GM19452 (cell line): ENCODE measurements around the gene AGPAT1.
"Not testable (repeated sequence)": the region's sequence is repeated elsewhere in the genome, so short reads cannot be mapped to it uniquely, and the experiment has no call there.

Experiments
- ATAC-seq: cut with Tn5 transposase; IDR thresholded peaks from one replicate; pipeline ENCODE4 v1.9.1; 2021; ENCODE audit not compliant: unreplicated experiment

AGPAT1 gene

DNA sequence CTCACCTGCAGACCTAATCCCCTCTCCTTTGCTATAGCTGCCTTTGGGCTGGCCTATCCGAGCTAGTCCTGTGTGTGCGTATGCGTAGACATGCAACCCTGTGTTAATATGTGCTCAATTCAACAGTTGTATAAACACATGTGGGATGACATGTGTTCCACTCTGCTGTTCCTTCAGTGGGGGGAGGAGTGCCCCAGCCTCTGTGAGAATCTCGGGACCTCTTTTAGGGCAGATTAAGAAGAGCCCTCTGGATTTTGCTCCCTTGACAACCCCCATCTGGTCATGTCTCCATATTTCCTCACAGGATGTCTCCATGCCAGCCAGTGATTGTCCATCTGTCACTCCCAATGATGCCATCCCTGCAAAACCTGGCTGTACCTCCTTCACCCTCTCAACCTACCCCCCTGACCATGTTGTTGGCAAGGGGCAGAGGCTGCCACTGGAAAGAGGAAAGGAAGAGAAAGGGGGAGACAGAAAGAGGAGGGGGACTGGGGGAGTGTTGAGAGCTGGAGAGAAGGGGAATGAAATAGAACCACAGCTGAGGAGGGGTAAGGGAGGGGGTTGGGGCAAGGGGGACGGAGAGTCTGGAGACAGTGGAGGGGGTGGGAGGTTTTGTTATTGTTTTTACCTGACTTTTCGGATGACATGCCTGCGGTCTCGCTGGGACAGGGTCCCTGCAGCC, 24.6 kb downstream of the AGPAT1 start:
- no peak for ATAC-seq

DNA sequence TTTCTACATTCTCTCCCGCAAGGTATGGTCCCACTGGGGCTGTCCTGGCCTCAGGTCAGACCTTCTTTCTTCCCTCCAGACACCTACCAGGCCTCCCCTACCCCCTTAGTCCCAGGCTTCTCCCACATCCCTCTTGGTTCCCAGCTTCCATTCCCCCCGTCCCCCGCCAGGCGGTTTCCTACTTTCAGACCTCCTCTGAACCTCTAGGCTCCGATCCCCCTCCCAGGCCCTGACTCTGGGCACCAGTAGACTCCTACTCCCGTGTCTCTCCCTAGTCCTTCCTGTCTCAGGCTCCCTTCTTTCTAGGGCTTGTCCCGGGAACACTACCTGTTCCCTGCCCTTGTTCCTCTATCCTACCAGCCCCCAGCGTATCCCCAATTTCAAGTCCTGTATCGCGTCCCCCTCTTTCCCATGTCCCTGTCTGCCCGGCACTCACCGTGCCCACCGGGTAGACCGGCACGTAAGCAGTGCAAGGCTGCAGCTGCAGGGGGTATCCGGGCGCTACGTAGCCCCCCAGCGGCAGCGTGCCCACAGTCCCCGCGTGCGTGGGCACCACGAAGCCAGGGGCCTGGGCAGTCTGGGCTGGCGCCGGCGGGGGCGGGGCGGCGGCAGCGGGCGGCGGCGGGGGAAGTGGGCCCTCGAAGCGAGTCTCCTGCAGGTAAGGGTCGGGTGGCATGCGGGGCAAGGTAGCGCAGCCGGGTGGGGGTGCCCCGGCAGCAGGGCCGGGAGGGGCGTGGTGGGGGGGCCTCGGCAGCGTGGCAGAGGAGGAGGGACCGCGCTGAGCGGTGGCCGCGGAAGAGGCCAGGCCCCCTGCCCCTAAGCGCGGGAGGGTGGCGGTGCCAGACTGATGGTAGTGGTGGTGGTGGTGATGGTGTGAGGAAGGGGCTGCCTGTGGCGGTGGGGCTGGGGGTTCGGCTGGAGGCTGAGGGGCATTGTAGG, 25.7 kb downstream of the AGPAT1 start:
- no peak for ATAC-seq

DNA sequence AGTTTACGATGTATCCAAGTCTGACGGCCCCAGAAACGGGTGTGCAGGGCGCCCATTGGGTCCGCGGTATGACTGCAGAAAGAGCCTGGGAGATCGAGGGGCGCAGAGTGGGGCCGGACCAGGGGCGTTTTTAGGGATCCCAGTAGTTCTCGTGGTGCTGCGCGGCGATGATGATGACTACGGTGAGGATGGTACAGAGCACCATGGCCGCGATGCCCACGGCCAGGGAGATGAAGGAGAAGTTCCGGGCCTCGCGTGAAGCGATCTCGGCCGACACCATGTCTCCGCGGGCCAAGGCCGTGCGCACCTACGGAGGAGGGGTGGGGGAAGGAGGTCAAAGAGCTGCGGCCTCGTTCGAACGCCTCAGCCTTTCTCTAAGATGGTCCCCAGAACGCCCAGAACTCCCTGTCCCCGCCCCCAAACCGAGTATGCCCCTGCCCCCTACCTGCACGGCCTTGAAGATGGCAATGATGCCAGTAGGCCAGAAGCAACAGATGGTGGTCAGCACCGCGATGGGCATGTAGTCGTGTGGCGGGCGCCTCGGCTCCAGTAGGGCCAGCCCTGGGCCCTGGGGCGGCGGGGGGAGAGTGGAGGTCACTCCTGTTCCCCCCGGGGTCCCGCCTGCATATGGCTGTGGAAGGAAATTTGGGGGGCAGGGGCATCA, 26.7 kb downstream of the AGPAT1 start:
- ATAC-seq = no peak

GRCh38 chr6:32148289-32149091, 27.4 kb downstream of the AGPAT1 start:
- no peak for ATAC-seq

DNA sequence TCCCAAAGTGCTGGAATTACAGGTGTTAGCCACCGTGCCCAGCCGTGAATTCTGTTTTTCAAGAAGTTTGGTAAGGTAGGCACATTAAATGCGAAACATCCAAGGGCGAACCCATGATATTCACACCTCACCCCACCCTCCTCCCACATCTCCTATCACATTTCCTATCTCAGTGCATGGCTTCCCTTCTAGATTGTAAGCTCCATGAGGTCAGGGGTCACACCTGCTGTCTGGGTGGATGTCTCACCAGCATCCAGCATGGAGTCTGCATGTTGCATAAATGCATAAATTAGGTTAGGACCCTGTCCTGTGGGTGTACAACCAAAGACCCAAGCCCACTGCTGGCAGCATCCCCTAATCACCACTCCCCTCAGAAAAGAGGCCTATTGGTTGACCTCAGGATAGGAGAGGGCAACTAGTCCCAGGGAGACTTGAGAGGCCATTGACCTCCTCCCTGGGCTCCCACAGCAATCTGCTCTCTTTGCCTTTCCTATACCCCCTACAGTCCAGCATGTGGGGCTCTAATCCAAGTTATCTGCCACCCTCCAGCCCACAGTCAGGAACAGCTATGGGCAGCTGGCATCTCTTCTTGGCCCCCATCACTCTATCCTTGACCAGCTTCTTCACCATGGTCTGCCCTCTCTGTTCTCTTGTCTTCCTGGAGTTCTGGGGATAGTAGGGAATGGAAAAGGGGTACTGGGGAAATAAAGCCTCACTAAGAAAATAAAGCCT, 28.3 kb downstream of the AGPAT1 start:
- no peak for ATAC-seq

GRCh38 chr6:32146687-32147086, 29.2 kb downstream of the AGPAT1 start:
- ATAC-seq = no peak

GRCh38 chr6:32146287-32146686, 29.6 kb downstream of the AGPAT1 start:
- ATAC-seq = no peak

- ATAC-seq = not testable (repeated sequence)
Measured at GRCh38 chr6:32144238-32144637, 31.6 kb downstream of the AGPAT1 start.

GRCh38 chr6:32140420-32141046, 35.4 kb downstream of the AGPAT1 start:
- no peak for ATAC-seq

- ATAC-seq = no peak
Measured at GRCh38 chr6:32139590-32139989, 36.3 kb downstream of the AGPAT1 start.

GRCh38 chr6:32137454-32137853, 38.4 kb downstream of the AGPAT1 start:
- ATAC-seq = no peak

DNA sequence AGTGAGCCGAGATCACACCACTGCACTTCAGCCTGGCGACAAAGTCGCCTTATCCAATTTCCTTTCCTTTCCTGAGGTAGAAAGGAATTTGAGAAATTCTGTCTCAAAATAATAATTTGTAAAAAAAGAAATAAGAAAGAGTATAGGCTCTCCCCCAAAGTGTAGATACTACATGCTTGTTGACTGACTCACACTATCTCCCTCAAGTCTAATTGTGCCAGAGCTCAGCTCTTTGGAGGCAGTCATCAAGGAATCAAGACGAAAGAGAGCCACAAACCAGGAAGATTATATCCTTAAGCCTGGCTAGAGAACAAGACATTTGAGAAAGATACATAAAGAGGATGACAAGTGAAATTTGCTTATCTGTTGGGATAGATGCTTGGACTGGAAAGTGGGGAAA, 42.1 kb downstream of the AGPAT1 start:
- no peak for ATAC-seq

- ATAC-seq = no peak
Measured at GRCh38 chr6:32132110-32132509, 43.8 kb downstream of the AGPAT1 start.

DNA sequence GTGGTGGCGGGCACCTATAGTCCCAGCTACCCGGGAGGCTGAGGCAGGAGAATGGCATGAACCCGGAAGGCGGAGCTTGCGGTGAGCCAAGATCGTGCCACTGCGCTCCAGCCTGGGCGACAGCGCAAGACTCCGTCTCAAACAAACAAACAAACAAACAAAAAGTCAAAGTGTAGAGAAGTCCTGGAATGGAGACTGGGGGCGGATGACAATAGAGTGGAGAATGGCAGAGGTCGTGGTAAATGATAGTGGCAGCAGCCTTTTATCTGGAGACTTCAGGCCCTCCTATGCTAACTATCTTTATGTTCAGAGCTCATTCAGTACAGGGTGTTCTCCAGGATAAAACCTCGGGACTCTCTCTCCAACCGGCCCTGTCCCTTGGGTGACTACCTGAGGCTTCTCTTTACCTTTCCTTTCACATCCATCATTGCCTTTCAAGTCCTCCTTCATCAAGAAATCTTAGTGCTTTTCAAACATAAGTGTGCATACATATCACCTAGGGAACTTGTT, 44.4 kb downstream of the AGPAT1 start:
- ATAC-seq = no peak

DNA sequence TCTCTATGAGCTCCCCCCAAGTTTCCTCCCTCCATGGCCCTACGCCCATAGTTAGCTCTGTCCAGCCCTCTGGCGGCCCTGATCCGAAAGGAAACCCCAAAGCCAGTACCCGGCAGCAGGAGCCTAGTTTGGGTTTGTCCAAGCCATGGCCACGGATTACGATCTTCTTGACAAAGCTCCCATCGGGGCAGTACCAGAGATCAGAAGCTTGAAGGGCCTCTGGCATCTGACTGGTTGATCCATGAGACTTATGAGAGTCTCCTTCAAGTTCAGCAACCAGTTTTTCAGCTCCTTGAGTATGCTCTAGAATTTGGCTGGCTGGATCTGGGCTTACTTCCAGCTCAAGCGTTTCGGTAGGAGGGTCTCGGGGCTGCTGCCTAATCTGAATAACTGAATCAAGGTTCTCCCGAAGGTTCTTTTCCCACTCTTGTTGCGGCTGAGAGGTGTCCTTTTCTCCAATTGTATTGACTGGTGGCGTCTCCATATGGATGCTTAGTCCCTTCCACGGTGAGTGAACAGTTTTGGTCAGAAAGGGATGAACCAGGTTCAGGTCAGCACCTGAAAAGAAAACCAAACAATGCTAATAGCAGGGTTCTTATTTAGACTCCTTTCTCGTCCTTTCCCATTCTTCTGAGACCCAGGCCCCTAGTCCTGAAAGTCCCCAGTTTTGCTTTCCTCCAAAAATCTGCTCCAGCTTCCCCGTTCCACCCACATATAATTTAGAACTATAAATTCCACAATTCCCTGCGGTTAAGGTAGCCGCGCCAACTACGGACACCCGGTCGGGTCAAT, 46.4 kb downstream of the AGPAT1 start:
- no peak for ATAC-seq

DNA sequence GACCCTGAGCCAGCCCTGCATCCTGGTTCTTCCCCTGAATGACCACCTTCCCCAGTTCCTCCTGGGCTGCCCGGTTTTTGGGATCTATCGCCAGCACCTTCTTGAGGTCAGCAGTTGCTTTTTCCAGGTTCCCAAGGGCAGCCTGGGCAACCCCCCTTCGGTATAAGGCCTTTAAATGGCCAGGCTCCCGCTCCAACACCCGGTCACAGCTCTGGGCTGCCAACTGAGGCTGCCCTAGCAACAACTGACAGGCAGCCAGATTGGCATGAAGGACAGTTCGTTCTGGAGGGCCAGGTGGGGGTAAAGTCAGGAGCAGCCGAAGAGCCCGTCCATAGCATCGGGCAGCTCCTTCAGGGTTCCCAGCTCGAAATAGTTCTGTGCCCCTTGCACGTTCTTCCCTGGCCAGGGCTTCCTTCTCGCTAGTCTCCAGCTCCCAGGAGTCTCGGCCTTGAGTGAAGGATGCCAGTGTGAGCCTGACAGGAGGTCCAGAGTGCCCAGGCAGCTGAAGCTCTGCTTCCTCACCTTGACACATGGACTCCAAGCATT, 47.1 kb downstream of the AGPAT1 start:
- ATAC-seq = no peak

DNA sequence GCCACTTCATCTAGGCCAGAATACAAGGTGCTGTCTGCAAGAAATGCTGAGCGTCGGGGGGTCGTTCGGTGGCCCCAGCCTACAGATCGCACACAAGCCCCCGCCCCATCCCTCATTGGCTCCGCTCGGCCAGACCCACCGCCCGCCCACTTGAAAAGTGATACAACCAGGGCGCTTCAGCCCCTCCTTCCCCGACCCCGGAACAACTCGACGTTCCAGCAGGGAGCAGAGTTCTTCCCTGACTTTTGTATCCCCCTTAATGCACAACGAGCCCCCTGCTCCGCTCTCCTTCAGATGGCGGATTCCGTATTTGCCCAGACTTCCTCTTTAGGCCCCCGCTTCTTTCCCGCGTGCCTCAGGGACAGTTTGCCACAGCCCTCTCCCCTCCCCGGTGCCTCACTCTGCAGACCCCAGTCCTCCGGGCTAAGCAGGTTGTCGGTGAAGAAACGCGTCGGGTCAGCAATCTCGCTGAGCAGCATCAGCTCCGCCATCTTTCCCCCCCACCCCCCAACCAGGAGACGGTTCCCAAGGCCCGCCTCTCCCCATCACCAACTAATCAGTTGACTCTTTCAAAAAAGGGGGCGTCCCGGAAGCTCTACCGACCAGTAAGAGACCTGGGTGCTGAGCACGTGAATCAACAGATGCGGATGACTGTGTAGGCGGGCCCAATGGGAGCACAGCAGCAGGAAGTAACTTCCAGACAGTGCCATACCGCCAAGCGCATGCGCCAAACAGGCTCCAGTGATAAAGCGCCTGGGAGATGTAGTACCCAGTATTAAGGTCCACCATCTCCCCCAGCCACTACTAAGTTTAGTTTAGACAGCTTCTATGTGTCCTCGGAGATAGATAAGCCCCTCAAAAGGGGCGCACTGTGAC, 47.9 kb downstream of the AGPAT1 start, which contains the start of gene ATF6B:
Gene ATF6B, minus strand, starts transcription at position 530 of the 876 bp plus-strand sequence. Its CDS starts 39 bp downstream, at position 491.
- peak; percentile 86 for ATAC-seq

DNA sequence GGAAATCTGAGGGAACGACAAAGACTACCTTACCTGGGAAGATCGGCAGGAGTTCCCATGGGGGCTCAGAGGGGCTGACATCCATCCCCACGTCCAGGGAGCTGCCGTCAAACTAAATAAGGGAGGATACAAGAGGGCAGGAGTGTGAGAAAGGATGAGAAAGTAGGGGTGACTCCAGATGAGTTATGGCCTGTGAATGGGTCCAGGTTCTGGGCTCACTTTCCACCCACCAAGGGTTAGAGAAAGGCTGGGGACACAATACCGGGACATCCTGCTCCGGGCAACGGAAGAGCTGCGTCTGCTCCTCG, 48.5 kb downstream of the AGPAT1 start:
- ATAC-seq = no peak
